Hepatocyte (in vitro differentiated cells): ENCODE results near the gene HOPX.

Experiments used
- EZH2 ChIP-seq: fragments of 200-600 bp; sonication (generic); IDR thresholded peaks from 2 replicates; pipeline ENCODE4 v1.6.1; 2016; ENCODE audit warnings: antibody characterized with exemption, mild to moderate bottlenecking, borderline replicate concordance
- TF ChIP-seq, protein P1 (sequence below): fragments of 200-600 bp; sonication (generic); IDR thresholded peaks from 2 replicates; pipeline ENCODE4 v1.5.1; 2016; ENCODE audit warnings: antibody characterized with exemption, mild to moderate bottlenecking; ENCODE audit not compliant: poor library complexity

DNA sequence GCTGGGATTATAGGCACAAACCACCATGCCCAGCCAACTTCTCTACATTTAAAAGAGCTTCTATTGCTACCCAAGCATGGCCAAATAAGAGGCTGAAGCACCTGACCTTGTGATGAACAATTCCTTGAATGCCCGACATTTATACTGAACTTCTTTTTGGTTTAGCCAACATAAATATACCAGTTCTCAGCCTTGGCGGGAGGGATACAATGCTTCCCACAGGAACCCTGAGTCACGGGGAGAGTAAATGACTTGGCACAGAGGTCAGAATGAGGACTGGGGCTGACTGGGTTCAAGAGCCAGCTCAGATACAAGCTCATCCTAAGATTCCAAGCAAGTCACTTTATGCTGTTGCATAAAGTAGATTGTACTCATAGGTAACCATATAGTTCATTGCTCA, 6.1 kb downstream of the HOPX start:
- TF ChIP-seq, protein P1, sequence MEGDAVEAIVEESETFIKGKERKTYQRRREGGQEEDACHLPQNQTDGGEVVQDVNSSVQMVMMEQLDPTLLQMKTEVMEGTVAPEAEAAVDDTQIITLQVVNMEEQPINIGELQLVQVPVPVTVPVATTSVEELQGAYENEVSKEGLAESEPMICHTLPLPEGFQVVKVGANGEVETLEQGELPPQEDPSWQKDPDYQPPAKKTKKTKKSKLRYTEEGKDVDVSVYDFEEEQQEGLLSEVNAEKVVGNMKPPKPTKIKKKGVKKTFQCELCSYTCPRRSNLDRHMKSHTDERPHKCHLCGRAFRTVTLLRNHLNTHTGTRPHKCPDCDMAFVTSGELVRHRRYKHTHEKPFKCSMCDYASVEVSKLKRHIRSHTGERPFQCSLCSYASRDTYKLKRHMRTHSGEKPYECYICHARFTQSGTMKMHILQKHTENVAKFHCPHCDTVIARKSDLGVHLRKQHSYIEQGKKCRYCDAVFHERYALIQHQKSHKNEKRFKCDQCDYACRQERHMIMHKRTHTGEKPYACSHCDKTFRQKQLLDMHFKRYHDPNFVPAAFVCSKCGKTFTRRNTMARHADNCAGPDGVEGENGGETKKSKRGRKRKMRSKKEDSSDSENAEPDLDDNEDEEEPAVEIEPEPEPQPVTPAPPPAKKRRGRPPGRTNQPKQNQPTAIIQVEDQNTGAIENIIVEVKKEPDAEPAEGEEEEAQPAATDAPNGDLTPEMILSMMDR, result no peak
- TF ChIP-seq EZH2, result no peak
